HTR-8/SVneo (cell line): ENCODE results near the gene EFHD2.
"Not testable (repeated sequence)": the region's sequence is repeated elsewhere in the genome, so short reads cannot be mapped to it uniquely, and the experiment has no call there.

Experiments
- DNase-seq: peaks from one replicate; pipeline ENCODE4 v3.0.0; 2011; ENCODE audit warnings: low spot score, mixed read lengths; ENCODE audit not compliant: insufficient read length
- FAIRE-seq: peaks from 2 replicates; lab custom pipeline; 2011; peaks lifted over from hg19 to GRCh38; lab: Jason Lieb, UNC

EFHD2 gene

GRCh38 chr1:15446212-15446611 lies 36.5 kb downstream of the EFHD2 start:
- DNase-seq: no peak
- FAIRE-seq: no peak

- DNase-seq (no peak), FAIRE-seq (no peak)
These were observed 39.3 kb downstream of the EFHD2 start for GRCh38 chr1:15448877-15449462.

- DNase-seq (no peak), FAIRE-seq (no peak)
These were observed 39.9 kb downstream of the EFHD2 start for GRCh38 chr1:15449567-15449966.

GRCh38 chr1:15451014-15451722 lies 41.5 kb downstream of the EFHD2 start:
- FAIRE-seq (no peak), DNase-seq (no peak)

GRCh38 chr1:15452216-15452615 lies 42.5 kb downstream of the EFHD2 start:
- DNase-seq (no peak), FAIRE-seq (no peak)

GRCh38 chr1:15452866-15453571 lies 43.3 kb downstream of the EFHD2 start:
- no peak for DNase-seq

GRCh38 chr1:15453734-15454133 lies 44.0 kb downstream of the EFHD2 start:
- DNase-seq (no peak), FAIRE-seq (peak; percentile 13)

More at GRCh38 chr1:15452866-15453571, 43.3 kb downstream of the EFHD2 start:
- no peak for FAIRE-seq

- no peak for FAIRE-seq
These were observed 44.6 kb downstream of the EFHD2 start for GRCh38 chr1:15454256-15454655.

GRCh38 chr1:15455522-15455921 lies 45.8 kb downstream of the EFHD2 start:
- DNase-seq: no peak

More at GRCh38 chr1:15454256-15454655, 44.6 kb downstream of the EFHD2 start:
- no peak for DNase-seq

GRCh38 chr1:15456313-15456954 lies 46.7 kb downstream of the EFHD2 start, which contains the start of gene CELA2A:
Gene CELA2A, plus strand, starts transcription at chr1:15456732. Its CDS starts 22 bp downstream, at chr1:15456754.
- FAIRE-seq (no peak), DNase-seq (no peak)

More at GRCh38 chr1:15455522-15455921, 45.8 kb downstream of the EFHD2 start:
- FAIRE-seq: no peak

- no peak for FAIRE-seq
- DNase-seq: no peak
These were observed 47.9 kb downstream of the EFHD2 start for GRCh38 chr1:15457585-15457984.

GRCh38 chr1:15458388-15458787 lies 48.7 kb downstream of the EFHD2 start:
- not testable (repeated sequence) for FAIRE-seq, DNase-seq

GRCh38 chr1:15459771-15460707 lies 50.4 kb downstream of the EFHD2 start:
- no peak for DNase-seq

GRCh38 chr1:15460708-15461095 lies 51.0 kb downstream of the EFHD2 start:
- no peak for FAIRE-seq
- DNase-seq: no peak

More at GRCh38 chr1:15459771-15460707, 50.4 kb downstream of the EFHD2 start:
- FAIRE-seq: no peak

- not testable (repeated sequence) for FAIRE-seq, DNase-seq
These were observed 53.5 kb downstream of the EFHD2 start for GRCh38 chr1:15463064-15463800.

GRCh38 chr1:15463926-15464322 lies 54.2 kb downstream of the EFHD2 start:
- FAIRE-seq, DNase-seq: not testable (repeated sequence)

- no peak for DNase-seq
- no peak for FAIRE-seq
These were observed 56.0 kb downstream of the EFHD2 start for GRCh38 chr1:15465674-15466073.

- not testable (repeated sequence) for FAIRE-seq, DNase-seq
These were observed 57.4 kb downstream of the EFHD2 start for GRCh38 chr1:15466955-15467625.
